ENCODE data around the gene RGS6. TPM values are rescaled to one million over a fixed set of nuclear protein-coding genes. Genes with fewer than 3 reads are reported as not detected.

Gene RGS6
- total RNA-seq, 1 donor from 2014 or later, result 2.8 TPM

GRCh38 chr14:72610096-72610830 is 678.0 kb downstream of the RGS6 start:
- no peak for TF ChIP-seq CTCF (conservative IDR thresholded peaks at IDR 0.05)
- H3K36me3 Mint-ChIP-seq (ENCODE audit: low read depth), result no peaks in the 10 kb centered on the region
- H3K27ac Mint-ChIP-seq (ENCODE audit: unreplicated experiment), result no peak overlapping the region
- H3K27me3 Mint-ChIP-seq (ENCODE audit: low read depth), result no peaks in the 10 kb centered on the region
- peaks cover 14% of the 10 kb centered on the region for H3K4me1 Mint-ChIP-seq
- no peak overlapping the region for H3K4me3 Mint-ChIP-seq
- DNase-seq (ENCODE audit: low read depth, low spot score), result no peak
- H3K9me3 Mint-ChIP-seq, result peaks cover 2% of the 10 kb centered on the region

- Mint-ChIP-seq H3K27me3 (ENCODE audit: low read depth) (no peaks in the 10 kb centered on the region), H3K36me3 (ENCODE audit: low read depth) (no peaks in the 10 kb centered on the region), H3K9me3 (peaks cover 2% of the 10 kb centered on the region), H3K4me1 (peaks cover 14% of the 10 kb centered on the region), H3K4me3 (no peak overlapping the region), H3K27ac (ENCODE audit: unreplicated experiment) (no peak overlapping the region)
- no peak for DNase-seq (ENCODE audit: low read depth, low spot score)
- TF ChIP-seq CTCF (conservative IDR thresholded peaks at IDR 0.05), result no peak
Observed at GRCh38 chr14:72610831-72611200, 678.6 kb downstream of the RGS6 start.

GRCh38 chr14:72611506-72611905 is 679.3 kb downstream of the RGS6 start:
- no peaks in the 10 kb centered on the region for H3K36me3 Mint-ChIP-seq (ENCODE audit: low read depth)
- TF ChIP-seq CTCF (conservative IDR thresholded peaks at IDR 0.05), result no peak
- H3K4me1 Mint-ChIP-seq, result peaks cover 21% of the 10 kb centered on the region
- H3K27me3 Mint-ChIP-seq (ENCODE audit: low read depth), result no peaks in the 10 kb centered on the region
- no peak for DNase-seq (ENCODE audit: low read depth, low spot score)
- H3K27ac Mint-ChIP-seq (ENCODE audit: unreplicated experiment), result no peak overlapping the region
- H3K9me3 Mint-ChIP-seq, result no peaks in the 10 kb centered on the region
- no peak overlapping the region for H3K4me3 Mint-ChIP-seq

GRCh38 chr14:72612041-72612440 is 679.8 kb downstream of the RGS6 start:
- Mint-ChIP-seq H3K36me3 (ENCODE audit: low read depth) (no peaks in the 10 kb centered on the region), H3K9me3 (no peaks in the 10 kb centered on the region), H3K4me3 (no peak overlapping the region), H3K27me3 (ENCODE audit: low read depth) (no peaks in the 10 kb centered on the region), H3K27ac (ENCODE audit: unreplicated experiment) (no peak overlapping the region), H3K4me1 (peaks cover 25% of the 10 kb centered on the region)
- TF ChIP-seq CTCF (conservative IDR thresholded peaks at IDR 0.05), result no peak
- DNase-seq (ENCODE audit: low read depth, low spot score), result no peak

- TF ChIP-seq CTCF (conservative IDR thresholded peaks at IDR 0.05), result no peak
- no peaks in the 10 kb centered on the region for H3K27me3 Mint-ChIP-seq (ENCODE audit: low read depth)
- no peak overlapping the region for H3K4me3 Mint-ChIP-seq
- no peaks in the 10 kb centered on the region for H3K9me3 Mint-ChIP-seq
- no peaks in the 10 kb centered on the region for H3K36me3 Mint-ChIP-seq (ENCODE audit: low read depth)
- no peak overlapping the region for H3K27ac Mint-ChIP-seq (ENCODE audit: unreplicated experiment)
- no peak for DNase-seq (ENCODE audit: low read depth, low spot score)
- peaks cover 27% of the 10 kb centered on the region for H3K4me1 Mint-ChIP-seq
Observed at GRCh38 chr14:72613231-72613974, 681.2 kb downstream of the RGS6 start.

All from neural crest cell (in vitro differentiated cells).